ENCODE data around the gene ANG.

- TF ChIP-seq REST (IDR thresholded peaks at IDR 0.05; ENCODE audit: insufficient read depth in 1 of 2, low read depth in 2 of 2, low read length in 2 of 2) (no peak), SIN3A (IDR thresholded peaks at IDR 0.05; ENCODE audit: borderline replicate concordance, insufficient read depth, low read length) (no peak), TAF1 (IDR thresholded peaks at IDR 0.05; ENCODE audit: borderline replicate concordance, insufficient read depth, low read length) (no peak), POLR2AphosphoS5 (IDR thresholded peaks at IDR 0.05; ENCODE audit: low read depth, low read length) (no peak)
These were observed 7.7 kb upstream of the ANG start for GRCh38 chr14:20680843-20681347.
